Tibial nerve (tissue), 4 donors: ENCODE results near the gene SLC6A13.

Experiments
- CTCF ChIP-seq, 5 experiments: fragments of 200-600 bp in 3 of 5; fragments of 450-650 bp in 2 of 5; sonication (generic) in 3 of 5; IDR thresholded peaks; one replicate each; pipeline ENCODE4 v1.5.1; 2016 to 2019; ENCODE audit warnings: antibody characterized with exemption in 5 of 5, mild to moderate bottlenecking in 3 of 5, moderate library complexity in 2 of 5
- EP300 ChIP-seq, 2 donors: sonication (generic); formaldehyde crosslinking; IDR thresholded peaks; one replicate each; pipeline ENCODE4 v1.6.1; 2017; ENCODE audit warnings: antibody characterized with exemption in 2 of 2, mild to moderate bottlenecking in 1 of 2
- POLR2A ChIP-seq, 2 donors: fragments of 450-650 bp; IDR thresholded peaks; one replicate each; pipeline ENCODE4 v1.6.1; 2017; ENCODE audit warnings: antibody characterized with exemption in 2 of 2, mild to moderate bottlenecking in 2 of 2, moderate library complexity in 2 of 2

GRCh38 chr12:205026-205425 is 57.6 kb downstream of the SLC6A13 start:
- no peak for TF ChIP-seq CTCF (IDR thresholded peaks at IDR 0.05)
- TF ChIP-seq POLR2A (IDR thresholded peaks at IDR 0.05): no peak
- TF ChIP-seq EP300 (IDR thresholded peaks at IDR 0.05): no peak
